ENCODE results near the gene GTF3C2.
"Not testable (repeated sequence)": the region's sequence is repeated elsewhere in the genome, so short reads cannot be mapped to it uniquely, and the experiment has no call there.

Gene GTF3C2

GRCh38 chr2:27320958-27321543 is 35.5 kb downstream of the GTF3C2 start:
- H2AFZ ChIP-seq (ENCODE audit: low read length) = no peak overlapping the region
- no peak for TF ChIP-seq EZH2phosphoT487 (IDR thresholded peaks at IDR 0.05; ENCODE audit: borderline replicate concordance)
- no peak; the same call in 1 of the 2 replicates for TF ChIP-seq CTCF (conservative IDR thresholded peaks at IDR 0.05; ENCODE audit: low read length)
- no peaks in the 10 kb centered on the region for H3K9me2 ChIP-seq (replicated peaks; ENCODE audit: low read depth, low read length)
- peaks cover 20% of the 10 kb centered on the region for H3K79me2 ChIP-seq (ENCODE audit: insufficient read depth, low read length)
- no peaks in the 10 kb centered on the region for H4K20me1 ChIP-seq (ENCODE audit: insufficient read depth, low read length, poor library complexity, severe bottlenecking)
- H3K4me2 ChIP-seq (ENCODE audit: low read depth, low read length, poor library complexity, severe bottlenecking) = peak overlapping the region; percentile 88
- no peaks in the 10 kb centered on the region for H3K27me3 ChIP-seq (ENCODE audit: insufficient read depth, low read length, poor library complexity, severe bottlenecking)
- no peaks in the 10 kb centered on the region for H3K9me3 ChIP-seq (ENCODE audit: insufficient read depth, low read depth, low read length)
- H3K36me3 ChIP-seq (ENCODE audit: insufficient read depth, low read length) = peaks cover 4% of the 10 kb centered on the region; the same call in 1 of the 2 replicates
- H3K4me1 ChIP-seq (ENCODE audit: insufficient read depth, low read length, poor library complexity, severe bottlenecking) = peaks cover 15% of the 10 kb centered on the region
- no peak overlapping the region for H3K4me3 ChIP-seq (ENCODE audit: low read length, poor library complexity, severe bottlenecking)
- peak overlapping the region; percentile 94 for H3K9ac ChIP-seq (ENCODE audit: low read depth, low read length, poor library complexity, severe bottlenecking)
- peaks cover 2% of the 10 kb centered on the region; the same call in 1 of the 2 replicates for H3F3A ChIP-seq (ENCODE audit: low read depth)

GRCh38 chr2:27319839-27320238 is 36.7 kb downstream of the GTF3C2 start:
- H3K9ac ChIP-seq (ENCODE audit: low read depth, low read length, poor library complexity, severe bottlenecking); H3K9me3 ChIP-seq (ENCODE audit: insufficient read depth, low read depth, low read length); H3K9me2 ChIP-seq (replicated peaks; ENCODE audit: low read depth, low read length); H4K20me1 ChIP-seq (ENCODE audit: insufficient read depth, low read length, poor library complexity, severe bottlenecking); H3F3A ChIP-seq (ENCODE audit: low read depth); H2AFZ ChIP-seq (ENCODE audit: low read length); H3K27me3 ChIP-seq (ENCODE audit: insufficient read depth, low read length, poor library complexity, severe bottlenecking); H3K4me3 ChIP-seq (ENCODE audit: low read length, poor library complexity, severe bottlenecking); H3K36me3 ChIP-seq (ENCODE audit: insufficient read depth, low read length); H3K4me2 ChIP-seq (ENCODE audit: low read depth, low read length, poor library complexity, severe bottlenecking): not testable (repeated sequence)
- Histone ChIP-seq H3K4me1 (ENCODE audit: insufficient read depth, low read length, poor library complexity, severe bottlenecking) (peaks cover 17% of the 10 kb centered on the region), H3K79me2 (ENCODE audit: insufficient read depth, low read length) (peaks cover 20% of the 10 kb centered on the region)

DNA sequence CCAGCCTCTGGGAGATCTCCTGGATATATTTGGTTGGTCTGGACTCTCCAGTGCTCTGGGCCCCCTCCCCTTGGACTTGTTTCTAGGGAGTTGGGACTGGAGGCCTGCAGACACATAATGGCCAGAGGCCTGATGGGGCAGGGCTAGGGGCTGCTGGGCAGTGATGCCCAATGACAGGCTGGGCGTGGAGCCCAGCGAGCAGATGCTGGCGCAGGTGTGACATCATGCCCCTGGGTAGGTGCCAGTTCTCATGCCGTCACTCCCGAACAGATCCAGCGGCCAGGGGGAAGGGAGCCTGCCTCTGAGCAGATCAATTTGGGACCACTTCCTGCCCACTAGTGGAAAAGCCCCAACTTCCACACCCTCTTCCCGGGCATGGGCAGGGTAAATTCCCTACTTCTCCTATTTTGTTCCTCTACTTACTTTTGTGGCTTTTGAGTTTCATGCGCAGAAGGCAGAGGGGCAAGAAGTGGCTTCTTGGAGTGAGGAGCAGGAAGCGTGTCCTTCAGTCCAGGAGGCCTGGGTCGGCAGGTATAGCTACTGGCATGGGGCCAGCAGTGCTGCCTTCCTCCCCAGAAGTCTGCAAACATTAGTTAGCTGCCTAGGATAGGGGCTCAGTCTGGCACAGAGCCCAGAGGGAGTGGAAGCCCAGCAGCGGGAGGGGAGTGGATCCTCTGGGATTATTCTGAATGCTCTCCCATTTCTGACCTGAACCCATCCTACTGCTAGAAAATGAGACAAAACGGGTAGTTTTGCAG is 39.7 kb downstream of the GTF3C2 start:
- no peak overlapping the region for H3K9ac ChIP-seq (ENCODE audit: low read depth, low read length, poor library complexity, severe bottlenecking)
- H3K4me3 ChIP-seq (ENCODE audit: low read length, poor library complexity, severe bottlenecking) = no peak overlapping the region
- no peak overlapping the region for H2AFZ ChIP-seq (ENCODE audit: low read length)
- no peaks in the 10 kb centered on the region for H3K36me3 ChIP-seq (ENCODE audit: insufficient read depth, low read length)
- no peaks in the 10 kb centered on the region for H3K9me3 ChIP-seq (ENCODE audit: insufficient read depth, low read depth, low read length)
- no peaks in the 10 kb centered on the region for H3F3A ChIP-seq (ENCODE audit: low read depth)
- H3K4me2 ChIP-seq (ENCODE audit: low read depth, low read length, poor library complexity, severe bottlenecking) = no peak overlapping the region
- no peaks in the 10 kb centered on the region for H3K27me3 ChIP-seq (ENCODE audit: insufficient read depth, low read length, poor library complexity, severe bottlenecking)
- H3K4me1 ChIP-seq (ENCODE audit: insufficient read depth, low read length, poor library complexity, severe bottlenecking) = peaks cover 11% of the 10 kb centered on the region
- H4K20me1 ChIP-seq (ENCODE audit: insufficient read depth, low read length, poor library complexity, severe bottlenecking) = no peaks in the 10 kb centered on the region
- no peaks in the 10 kb centered on the region for H3K9me2 ChIP-seq (replicated peaks; ENCODE audit: low read depth, low read length)
- H3K79me2 ChIP-seq (ENCODE audit: insufficient read depth, low read length) = peaks cover 4% of the 10 kb centered on the region; the same call in 1 of the 2 replicates
- TF ChIP-seq EZH2phosphoT487 (IDR thresholded peaks at IDR 0.05; ENCODE audit: borderline replicate concordance) (no peak), CTCF (conservative IDR thresholded peaks at IDR 0.05; ENCODE audit: low read length) (no peak)

All from Loucy (cell line).